GM03348 (cell line): ENCODE measurements around the gene CDCA7L.

Experiments
- DNase-seq: peaks from one replicate; pipeline ENCODE4 v3.0.0; 2012; ENCODE audit warnings: low spot score

Gene CDCA7L, protein sequence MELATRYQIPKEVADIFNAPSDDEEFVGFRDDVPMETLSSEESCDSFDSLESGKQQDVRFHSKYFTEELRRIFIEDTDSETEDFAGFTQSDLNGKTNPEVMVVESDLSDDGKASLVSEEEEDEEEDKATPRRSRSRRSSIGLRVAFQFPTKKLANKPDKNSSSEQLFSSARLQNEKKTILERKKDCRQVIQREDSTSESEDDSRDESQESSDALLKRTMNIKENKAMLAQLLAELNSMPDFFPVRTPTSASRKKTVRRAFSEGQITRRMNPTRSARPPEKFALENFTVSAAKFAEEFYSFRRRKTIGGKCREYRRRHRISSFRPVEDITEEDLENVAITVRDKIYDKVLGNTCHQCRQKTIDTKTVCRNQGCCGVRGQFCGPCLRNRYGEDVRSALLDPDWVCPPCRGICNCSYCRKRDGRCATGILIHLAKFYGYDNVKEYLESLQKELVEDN

DNA sequence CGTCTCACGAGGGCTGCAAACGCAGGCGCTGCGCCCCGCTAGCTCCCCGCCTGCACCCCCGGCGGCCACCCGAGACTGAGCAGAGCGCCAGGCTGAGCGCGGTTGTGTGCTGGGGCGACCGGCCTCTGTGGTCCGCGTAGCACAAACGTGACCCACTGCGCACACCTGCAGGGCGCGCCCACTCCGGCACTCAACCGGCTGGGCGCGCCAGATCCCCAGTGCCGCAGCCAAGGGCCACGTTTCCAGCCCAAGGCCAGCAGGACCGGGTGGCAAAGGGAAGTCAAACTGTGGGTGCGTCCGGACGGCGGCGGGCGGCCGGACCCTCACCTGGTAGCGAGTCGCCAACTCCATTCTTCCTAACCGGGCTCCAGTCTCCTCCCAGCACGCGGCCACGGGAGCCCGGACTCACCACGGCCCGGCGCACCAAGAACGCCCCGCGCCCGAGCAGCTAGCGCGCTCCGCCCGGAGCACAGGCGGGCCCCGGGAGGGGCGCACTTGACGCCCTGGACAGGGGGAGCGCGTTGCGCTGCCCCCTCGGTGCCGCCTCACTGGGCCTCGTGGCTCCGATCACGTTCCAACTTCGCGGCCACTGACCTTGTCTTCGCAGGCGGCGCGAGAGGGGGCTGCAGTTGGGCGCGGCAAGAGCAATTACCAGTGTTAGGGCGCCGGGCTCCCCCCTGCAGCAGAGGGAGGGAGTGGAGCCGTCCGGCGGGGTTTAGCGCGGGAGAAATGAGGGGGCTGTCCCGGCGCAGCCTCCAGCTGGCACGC lies at the start of gene CDCA7L:
TSS of gene CDCA7L (minus strand) at position 446 of the 768 bp plus-strand sequence. CDS start at position 351, 95 bp downstream.
- DNase-seq, result peak; percentile 95

DNA sequence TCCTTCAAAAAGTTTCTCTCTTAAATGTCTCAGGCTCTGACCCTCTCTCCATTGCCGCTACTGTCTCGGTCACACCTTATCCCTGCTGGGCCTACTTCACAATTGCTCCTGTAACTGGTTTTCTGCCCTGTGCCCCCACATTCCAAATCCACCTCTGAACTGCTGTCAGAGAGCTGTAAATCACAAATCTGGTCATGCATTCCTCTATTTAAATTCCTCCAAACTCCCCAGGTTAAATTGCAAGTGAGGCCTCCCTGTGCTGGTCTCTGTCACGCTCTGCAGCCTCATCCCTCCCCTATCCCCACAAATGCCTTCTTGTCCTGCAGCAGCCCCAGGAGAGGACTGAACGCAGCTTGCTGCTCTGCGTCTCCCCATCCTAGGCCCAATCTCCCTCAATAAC lies 40.4 kb upstream of the CDCA7L start:
- DNase-seq, result no peak

DNA sequence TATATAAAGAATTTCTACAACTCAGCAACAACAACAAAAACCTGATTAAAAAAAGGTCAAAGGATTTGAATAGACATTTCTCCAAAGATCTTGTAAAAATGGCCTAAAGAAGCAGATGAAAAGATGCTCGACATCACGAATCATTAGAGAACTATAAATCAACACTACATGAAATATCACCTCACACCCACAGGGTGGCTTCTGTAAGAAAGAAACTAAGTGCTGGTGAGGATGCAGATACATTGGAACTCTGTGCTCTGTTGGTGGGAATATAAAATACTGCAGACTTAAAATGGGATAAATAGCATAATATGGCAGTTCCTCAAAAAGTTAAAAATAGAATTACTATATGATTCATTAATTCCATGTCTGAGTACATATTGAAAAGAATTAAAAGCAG lies 38.3 kb upstream of the CDCA7L start:
- DNase-seq, result no peak

DNA sequence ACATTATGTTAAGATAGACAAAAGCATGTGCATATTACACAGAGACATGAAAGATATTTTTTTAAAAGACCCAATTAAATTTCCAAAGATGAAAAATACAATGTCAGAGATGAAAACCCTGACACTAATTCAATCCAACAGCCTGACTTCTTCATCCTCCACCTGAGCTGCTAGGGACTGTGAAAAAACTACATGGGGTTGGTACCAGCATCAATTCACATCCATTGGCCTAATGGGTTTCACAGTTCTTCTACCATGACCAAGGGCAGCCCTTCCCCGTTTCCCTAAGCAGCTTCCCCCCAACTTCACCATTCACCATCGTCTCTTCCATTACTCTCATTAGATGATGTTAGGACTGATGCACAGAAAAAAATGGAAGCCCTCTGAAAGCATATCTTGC lies 37.4 kb upstream of the CDCA7L start:
- DNase-seq, result no peak

DNA sequence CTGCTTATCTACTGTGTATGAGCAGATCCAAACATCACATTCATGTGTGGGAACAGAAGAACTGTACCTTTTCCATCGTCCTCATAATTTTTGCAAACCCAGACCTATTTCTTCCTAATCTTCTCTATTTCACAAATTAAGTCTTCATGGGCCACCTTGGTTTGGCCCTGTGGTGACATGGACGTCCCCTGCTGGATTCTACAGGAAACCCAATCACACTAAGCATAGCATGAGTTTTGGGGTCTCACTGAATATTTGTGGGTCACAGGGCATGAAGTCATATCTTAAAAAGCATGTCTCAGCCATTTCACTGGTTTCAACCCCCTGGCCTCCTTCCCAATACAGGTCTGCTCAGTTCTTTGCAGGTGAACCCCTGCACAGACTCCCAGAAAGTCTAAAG lies 35.8 kb upstream of the CDCA7L start:
- DNase-seq, result no peak

DNA sequence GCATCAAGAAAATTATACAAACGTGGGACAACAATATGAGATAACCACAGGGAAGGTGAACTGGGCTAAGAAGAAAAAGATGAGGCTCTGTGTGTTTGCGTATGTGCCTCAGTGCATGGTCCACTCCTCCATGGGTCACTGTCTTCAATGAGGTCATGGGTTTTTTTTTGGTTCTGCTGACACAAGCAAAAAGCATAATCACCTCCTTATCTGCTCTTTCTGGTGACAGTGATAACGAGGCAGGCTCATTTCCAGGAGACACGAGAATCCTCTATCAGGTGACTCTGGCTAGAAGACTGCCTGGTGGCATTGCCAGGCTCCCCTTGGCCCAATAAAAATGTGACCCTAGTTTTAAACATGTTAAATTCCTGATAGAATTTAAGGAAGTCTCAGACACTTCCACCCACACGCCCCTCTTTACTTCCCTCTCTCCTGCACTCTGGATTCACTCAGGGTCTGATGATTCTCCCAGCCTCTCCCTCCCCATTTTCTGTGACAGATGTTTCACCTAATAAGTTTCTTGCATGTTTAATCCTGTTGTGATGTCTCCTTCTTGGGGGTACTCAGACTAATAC lies 35.3 kb upstream of the CDCA7L start:
- no peak for DNase-seq

DNA sequence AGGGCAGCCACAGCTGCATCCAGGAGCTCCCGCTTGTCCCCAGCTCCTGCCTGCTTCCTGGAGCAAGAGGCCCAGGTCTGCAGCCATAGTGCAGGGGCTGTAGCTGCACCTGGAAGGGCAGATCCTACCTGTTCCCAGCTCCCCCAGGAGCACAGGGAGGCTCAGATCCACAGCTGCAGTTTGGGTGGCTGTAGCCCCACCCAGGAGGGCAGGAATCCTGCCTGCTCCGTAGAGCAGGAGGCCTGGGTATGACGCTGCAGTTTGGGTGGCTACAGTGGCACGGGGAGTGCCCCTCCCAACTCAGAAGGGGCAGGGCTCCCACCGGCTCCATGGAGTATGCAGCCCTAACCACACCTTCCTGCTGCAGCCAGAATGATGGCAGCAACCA lies 26.7 kb upstream of the CDCA7L start:
- no peak for DNase-seq

DNA sequence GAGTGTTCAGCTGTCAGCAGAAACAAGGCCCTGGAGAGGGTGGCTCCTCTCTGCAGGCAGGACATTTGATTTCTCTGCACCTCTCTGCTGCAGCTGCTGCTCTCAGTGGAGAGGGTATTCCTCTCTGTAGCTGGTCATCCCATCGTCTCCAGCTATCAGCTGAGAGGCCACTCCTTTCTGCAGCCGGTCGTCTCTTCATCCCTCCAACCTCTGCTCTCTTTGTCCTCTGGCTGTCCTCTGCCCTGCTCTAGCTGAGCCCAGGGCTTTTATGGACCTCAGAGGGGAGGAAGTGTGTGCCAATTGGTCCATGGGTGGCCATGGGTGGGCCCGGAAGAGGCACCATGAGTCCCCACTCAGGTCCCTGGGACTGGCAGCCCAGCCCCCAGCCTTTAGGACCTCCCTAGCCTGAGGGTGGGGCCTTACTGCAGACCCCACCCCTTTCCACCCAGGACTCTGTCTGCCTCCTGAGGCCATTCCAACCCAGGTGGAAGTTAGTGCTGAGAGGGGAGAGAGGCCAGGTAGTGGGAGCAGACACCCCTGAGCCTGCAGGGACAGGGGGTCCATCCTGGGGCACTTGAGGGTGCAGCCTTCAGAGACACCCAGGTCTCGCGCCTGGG lies 26.2 kb upstream of the CDCA7L start:
- DNase-seq, result no peak

DNA sequence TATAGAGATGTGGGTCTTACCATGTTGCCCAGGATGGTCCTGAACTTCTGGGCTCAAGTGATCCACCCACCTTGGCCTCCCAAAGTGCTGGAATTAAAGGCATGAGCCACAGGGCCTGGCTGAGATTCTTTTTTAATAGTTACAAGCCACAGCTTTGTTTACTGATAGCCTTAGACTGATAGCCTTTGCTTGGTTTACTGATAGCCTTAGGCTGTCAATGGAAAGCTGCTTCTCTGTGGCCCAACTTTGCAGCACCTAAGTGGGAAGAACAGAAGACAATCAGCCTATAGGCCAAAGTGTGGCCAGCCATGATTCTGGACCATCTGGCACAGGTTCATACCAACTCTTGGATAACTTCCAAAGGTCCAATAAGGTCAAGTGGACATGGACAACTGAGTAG lies 24.1 kb upstream of the CDCA7L start:
- no peak for DNase-seq

DNA sequence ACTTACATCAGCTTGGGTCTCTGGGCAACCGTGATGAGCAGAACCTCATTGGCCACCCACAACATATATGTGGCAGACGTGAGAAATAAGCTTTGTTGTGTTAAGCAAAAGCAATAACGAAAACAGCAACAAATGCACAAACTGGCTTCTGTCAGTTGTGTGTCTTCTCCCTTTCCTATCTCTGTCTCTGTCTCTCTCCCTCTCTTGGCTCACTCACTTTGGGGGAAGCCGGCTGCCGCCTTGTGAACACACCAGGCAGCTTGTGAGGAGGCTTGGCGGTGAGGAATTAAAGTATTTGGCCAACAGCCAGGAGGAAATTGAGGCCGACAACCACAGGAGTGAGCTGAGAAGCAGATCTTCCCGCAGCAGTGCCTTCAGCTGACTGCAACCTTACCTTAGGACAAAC lies 21.9 kb upstream of the CDCA7L start:
- no peak for DNase-seq

DNA sequence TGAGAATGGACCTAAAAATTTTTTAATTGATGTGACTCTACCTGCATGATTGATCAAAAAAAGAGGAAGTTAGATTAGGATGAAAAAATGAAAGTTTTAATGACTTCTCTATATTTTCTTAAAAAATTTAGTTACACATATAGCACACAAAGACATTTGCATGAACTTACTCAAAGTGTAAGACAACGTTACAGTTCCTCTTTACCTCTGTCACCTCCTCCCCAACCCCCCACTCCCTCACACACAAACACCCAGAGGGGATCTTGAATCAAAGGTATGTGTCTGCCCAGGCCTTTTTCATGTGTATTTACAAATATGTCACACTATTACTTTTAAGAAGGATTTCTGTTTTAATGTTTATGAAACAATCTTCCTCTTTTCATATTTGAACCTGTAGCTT lies 20.6 kb upstream of the CDCA7L start:
- no peak for DNase-seq

DNA sequence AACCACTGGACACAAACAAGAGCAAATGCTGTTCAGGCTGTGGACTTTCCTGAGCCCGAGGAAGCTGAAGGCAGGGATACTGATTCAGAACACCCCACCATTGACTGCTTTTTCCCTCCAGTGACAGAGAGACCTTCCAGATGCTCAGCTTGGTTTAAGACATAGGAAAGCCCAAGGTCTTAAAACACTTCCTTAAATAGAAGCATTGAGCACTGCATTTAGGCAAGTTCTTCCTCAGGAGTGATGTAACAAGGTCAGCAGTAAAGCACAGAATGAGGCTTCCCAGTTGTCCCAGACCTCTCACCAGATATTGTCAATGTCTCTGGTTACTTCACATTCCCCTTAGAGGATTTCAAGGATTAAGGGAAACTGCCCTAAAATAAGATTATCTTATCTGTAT lies 19.6 kb upstream of the CDCA7L start:
- no peak for DNase-seq

DNA sequence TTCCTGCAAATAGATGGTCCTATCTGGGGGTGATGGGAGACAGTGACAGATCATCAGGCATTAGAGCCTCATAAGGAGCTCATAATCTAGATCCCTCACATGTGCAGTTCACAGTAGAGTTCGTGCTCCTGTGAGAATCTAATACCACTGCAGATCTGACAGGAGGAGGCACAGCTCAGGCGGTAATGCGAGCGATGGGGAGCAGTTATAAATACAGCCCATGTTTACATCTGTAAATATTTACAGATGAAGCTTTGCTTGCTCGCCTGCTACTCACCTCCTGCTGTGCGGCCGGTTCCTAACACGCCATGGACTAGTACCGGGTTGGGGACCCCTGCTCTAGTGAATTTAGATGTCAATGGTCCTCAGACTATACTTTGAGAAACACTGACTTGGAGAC lies 17.0 kb upstream of the CDCA7L start:
- DNase-seq, result no peak

DNA sequence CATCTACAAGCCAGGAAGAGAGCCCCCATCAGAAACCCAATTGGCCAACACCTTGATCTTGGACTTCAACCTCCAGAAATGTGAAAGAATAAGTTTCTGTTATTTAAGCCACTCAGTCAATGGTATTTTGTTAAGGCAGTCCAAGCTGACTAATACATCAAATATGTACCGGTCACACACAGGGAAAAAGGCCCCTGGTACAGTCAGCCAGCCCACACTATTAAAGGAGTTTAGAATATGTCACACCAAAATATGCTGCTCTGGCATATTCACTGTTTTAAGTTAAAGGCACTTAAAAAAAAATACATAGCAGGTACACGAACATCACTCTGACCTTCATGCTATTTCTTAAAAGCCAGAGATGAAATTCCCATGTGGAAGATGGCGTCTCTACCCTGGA lies 15.2 kb upstream of the CDCA7L start:
- DNase-seq, result peak; percentile 78

DNA sequence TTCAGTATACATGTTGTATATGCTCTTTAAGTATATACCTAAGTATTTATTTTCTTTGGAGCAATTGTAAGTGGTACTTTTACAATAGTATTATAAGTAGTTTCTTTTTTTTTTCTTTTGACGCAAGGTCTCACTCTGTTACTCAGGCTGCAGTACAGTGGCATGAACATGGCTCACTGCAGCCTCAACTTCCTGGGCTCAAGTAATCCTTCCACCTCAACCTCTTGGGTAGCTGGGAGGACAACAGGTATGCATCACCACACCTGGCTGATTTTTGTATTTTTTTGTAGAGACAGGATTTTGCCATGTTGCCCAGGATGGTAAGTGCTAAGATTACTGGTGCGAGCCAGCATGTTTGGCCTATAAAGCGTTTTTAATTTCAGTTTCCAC lies 13.7 kb upstream of the CDCA7L start:
- no peak for DNase-seq

DNA sequence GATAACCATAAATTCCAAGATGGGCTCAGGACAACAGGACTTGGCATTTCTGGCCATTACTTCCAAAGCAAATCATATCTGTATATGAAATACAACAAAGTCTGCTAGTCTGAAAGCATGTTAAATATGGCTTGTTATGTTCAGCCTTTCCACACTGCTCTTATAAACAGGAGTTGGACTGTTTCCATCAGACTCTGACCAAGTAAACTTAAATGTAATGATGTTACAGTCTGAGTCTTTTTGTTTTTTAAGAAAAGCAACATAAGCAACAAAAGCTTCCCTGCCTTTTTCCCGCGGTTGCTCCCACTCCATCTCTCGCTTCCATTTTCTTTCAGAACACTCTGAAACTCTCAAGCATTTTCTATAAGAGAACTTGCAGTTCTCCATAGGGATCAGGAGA lies 8.1 kb upstream of the CDCA7L start:
- DNase-seq, result no peak

DNA sequence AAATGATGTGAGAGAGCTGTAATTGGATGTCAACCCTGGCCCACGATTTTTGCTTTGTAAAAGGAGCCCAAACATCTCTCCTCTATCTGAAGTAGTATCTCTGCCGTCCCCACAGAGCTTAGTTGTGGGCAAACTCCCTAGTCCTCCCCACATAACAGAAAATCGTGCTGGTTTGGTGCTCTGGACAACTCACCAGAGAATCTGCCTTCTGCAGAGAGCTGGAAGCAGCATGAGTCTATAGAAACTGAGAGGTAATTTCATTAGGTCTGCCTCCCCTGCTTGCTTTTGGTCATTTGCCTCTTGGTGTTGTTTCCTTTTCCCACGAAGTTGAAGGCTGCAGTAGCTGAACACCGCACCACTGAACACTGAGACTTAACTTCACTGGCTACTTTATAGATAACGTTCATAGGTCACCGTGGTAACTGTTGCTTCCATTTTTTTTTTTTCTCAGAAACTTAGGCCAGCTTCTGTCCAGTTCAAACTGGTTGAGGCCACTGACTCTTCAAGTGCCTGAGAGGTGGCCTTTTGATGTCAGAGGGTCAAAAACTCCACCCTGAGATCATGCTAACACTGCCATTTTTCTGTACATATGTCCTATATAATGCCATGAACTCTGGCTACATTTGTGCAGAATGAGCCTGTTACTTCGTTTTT lies 3.3 kb upstream of the CDCA7L start:
- no peak for DNase-seq

DNA sequence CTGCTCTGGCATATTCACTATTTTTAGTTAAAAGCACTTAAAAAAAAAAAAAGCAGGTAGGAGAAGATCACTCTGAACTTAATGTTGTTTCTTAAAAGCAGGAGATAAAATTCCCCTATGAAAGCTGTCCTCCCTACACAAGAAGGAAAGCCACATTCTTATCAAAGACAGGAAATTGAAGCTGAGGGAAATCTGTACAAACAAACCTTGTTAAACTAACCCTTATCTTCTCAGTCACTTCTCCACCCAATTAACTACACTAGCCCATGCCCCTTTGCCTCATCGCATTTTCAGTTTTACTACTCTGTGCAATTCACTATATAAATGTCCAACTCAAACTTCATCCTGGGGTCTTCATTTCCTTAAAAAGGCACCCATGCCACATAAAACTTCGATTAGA lies 2.7 kb upstream of the CDCA7L start:
- DNase-seq, result no peak

DNA sequence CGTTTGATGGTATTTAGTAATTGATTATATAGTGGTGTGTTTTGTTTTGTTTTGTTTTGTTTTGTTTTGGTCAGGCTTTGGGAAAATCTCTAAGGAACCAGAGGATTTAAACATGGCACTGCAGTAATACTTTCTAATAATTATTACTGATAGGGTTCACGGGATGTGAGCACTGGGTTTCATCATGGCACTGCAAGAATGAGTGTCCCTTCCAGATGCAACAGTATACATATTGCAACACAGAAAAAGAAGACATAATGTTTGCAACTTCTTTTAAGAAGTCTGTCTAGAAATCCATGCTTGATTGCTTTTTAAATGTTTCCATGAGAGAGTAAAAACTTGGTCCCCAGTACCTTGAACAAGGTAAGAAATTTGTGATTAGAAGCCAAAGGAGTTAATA lies 2.2 kb upstream of the CDCA7L start:
- no peak for DNase-seq

DNA sequence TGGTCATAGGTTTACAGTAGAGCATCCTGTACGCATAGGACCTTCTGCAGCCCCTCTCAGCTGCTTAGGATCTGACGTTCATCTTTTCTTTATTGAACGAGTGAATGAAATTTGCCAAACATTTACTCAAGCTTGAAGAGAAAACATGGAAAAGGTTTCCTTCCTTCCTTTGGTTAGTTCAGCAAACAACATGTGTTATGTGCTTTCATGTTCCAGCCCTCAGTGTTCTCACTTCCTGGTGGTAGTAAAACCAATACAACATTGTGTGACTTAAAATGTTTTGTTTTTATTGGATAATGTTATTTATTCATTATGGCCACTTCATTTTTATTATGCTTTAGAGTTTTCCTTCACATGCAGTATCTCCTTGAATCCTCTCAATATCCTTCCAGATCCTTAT lies 1.4 kb upstream of the CDCA7L start:
- DNase-seq, result no peak

DNA sequence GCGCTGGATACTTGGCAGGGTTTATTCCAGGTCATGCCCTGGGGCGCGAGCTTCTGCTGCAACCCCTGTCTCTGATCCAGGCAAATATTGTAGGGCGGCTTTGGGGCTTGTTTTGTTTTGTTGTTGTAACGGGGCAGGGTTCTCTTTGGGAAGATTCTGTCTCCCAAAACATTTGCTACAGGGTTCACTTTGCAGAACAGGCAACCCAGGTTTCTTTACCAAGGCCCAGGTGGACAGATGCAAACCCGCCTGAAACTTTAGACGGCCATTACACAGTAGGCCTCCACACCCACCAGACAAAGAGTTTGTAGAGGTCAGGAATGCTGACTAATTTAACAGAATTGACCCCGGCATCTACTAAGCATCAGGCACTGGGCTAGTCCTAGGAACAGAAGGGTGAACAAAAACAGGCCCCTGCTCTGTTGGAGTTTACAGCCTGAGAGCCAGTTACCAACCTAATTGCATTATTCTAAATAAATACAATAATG lies 567 bp upstream of the CDCA7L start:
- no peak for DNase-seq
